PC-9 (cell line): Measurements from ENCODE around the gene GPR42. TPM values are rescaled to one million over a fixed set of nuclear protein-coding genes. Genes with fewer than 3 reads are reported as not detected.

ENCODE experiments used
- BruUV-seq: library from RNA; stranded (reverse); fragments of 400-500 nt; replicated peaks from 2 replicates; lab custom pipeline; 2021; lab: Mats Ljungman, UMichigan
- CTCF ChIA-PET: fragments of 300-600 bp; sonication (Branson Sonifier 250); formaldehyde crosslinking; loops from one replicate; lab custom pipeline; 2022; ENCODE audit warnings: antibody characterized with exemption; lab: Charles Lee
- POLR2A ChIA-PET: fragments of 300-600 bp; sonication (Branson Sonifier 250); formaldehyde crosslinking; loops from one replicate; lab custom pipeline; 2022; ENCODE audit warnings: antibody characterized with exemption; ENCODE audit not compliant: unreplicated experiment; lab: Charles Lee
- DNase-seq, 2 experiments: peaks; one replicate each; pipeline versions ENCODE4 v3.0.0 to v3.0.0-alpha.2; 2015 to 2022; ENCODE audit warnings: mixed read lengths in 1 of 2
- H2AFZ ChIP-seq: fragments of 200-600 bp; sonication (generic); 2 replicates; pipeline ENCODE4 v1.8.1; 2017; ENCODE audit warnings: antibody characterized with exemption
- H3F3A ChIP-seq: fragments of 200-600 bp; sonication (generic); 2 replicates; pipeline ENCODE4 v1.8.1; 2017; ENCODE audit warnings: antibody characterized with exemption, mild to moderate bottlenecking, low read depth; ENCODE audit not compliant: insufficient read depth
- H3K27ac ChIP-seq: fragments of 200-600 bp; sonication (generic); 2 replicates; pipeline ENCODE4 v1.6.1; 2016; ENCODE audit warnings: mixed run types
- H3K27me3 ChIP-seq: fragments of 200-600 bp; sonication (generic); 2 replicates; pipeline ENCODE4 v1.6.1; 2016; ENCODE audit warnings: low read depth, mixed run types; ENCODE audit not compliant: insufficient read depth
- H3K36me3 ChIP-seq: fragments of 200-600 bp; sonication (generic); 2 replicates; pipeline ENCODE4 v1.6.1; 2016; ENCODE audit warnings: low read depth, mixed run types
- H3K4me1 ChIP-seq: fragments of 200-600 bp; sonication (generic); replicated peaks from 2 replicates; pipeline ENCODE4 v1.6.1; 2016; ENCODE audit warnings: mixed run types; ENCODE audit not compliant: insufficient read depth
- H3K4me2 ChIP-seq: fragments of 200-600 bp; sonication (generic); 2 replicates; pipeline ENCODE4 v1.6.1; 2017; ENCODE audit warnings: mixed run types
- H3K4me3 ChIP-seq: fragments of 200-600 bp; sonication (generic); 2 replicates; pipeline ENCODE4 v1.6.1; 2016; ENCODE audit warnings: mixed run types
- H3K79me2 ChIP-seq: fragments of 200-600 bp; sonication (generic); 2 replicates; pipeline ENCODE4 v1.6.1; 2017; ENCODE audit warnings: low read depth, mixed run types
- H3K9me2 ChIP-seq: fragments of 200-600 bp; sonication (generic); 2 replicates; pipeline ENCODE4 v1.8.1; 2017; ENCODE audit warnings: mild to moderate bottlenecking; ENCODE audit not compliant: insufficient read depth
- H3K9me3 ChIP-seq: fragments of 200-600 bp; sonication (generic); 2 replicates; pipeline ENCODE4 v1.8.1; 2016; ENCODE audit warnings: low read depth; ENCODE audit not compliant: insufficient read depth
- H4K20me1 ChIP-seq: fragments of 200-600 bp; sonication (generic); 2 replicates; pipeline ENCODE4 v1.8.1; 2017; ENCODE audit not compliant: insufficient read depth
- EZH2 ChIP-seq: fragments of 200-600 bp; sonication (generic); IDR thresholded peaks from 2 replicates; pipeline ENCODE4 v1.8.0; 2017; ENCODE audit warnings: antibody characterized with exemption, low read depth
- intact Hi-C: fragments of 100-400 bp; cut with micrococcal nuclease; formaldehyde crosslinking; loops from one replicate; pipeline ENCODE4 v1.10.0; 2022; ENCODE audit not compliant: unreplicated experiment
- total RNA-seq: library from RNA; stranded (reverse); gene quantifications from 2 replicates; pipeline ENCODE4 v1.2.3, GENCODE V29; 2021
- TF ChIP-seq, protein P1 (sequence below): fragments of 200-600 bp; sonication (generic); conservative IDR thresholded peaks from 2 replicates; pipeline ENCODE4 v1.6.1; 2017; ENCODE audit warnings: mixed run types, antibody characterized with exemption, mild to moderate bottlenecking, moderate library complexity

Gene GPR42
- total RNA-seq, 1 experiment from 2014 or later: not detected

DNA sequence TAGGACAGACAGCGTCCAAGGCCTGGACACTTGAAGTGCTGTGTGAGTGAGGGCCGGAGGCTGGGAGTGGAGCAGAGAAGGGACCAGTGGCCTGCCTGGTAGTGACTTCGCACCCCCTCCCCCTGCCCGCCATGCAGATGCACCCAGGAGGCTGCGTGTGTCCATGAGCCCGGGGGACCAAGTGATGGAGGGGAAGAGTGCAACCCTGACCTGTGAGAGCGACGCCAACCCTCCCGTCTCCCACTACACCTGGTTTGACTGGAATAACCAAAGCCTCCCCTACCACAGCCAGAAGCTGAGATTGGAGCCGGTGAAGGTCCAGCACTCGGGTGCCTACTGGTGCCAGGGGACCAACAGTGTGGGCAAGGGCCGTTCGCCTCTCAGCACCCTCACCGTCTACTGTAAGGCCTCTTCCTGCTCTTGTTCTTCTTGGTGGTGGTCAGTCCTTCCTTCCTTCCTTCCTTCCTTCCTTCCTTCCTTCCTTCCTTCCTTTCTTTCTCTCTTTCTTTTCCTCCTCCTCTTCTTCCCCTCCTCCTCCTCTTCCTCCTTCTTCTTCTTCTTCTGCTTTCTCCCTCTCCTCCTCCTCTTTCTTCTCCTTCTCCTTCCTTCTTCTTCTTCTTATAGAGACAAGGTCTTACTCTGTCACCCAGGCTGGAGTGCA lies 29.2 kb upstream of the GPR42 start:
- no peak overlapping the region for H2AFZ ChIP-seq
- no peak for TF ChIP-seq EZH2
- TF ChIP-seq, protein P1, sequence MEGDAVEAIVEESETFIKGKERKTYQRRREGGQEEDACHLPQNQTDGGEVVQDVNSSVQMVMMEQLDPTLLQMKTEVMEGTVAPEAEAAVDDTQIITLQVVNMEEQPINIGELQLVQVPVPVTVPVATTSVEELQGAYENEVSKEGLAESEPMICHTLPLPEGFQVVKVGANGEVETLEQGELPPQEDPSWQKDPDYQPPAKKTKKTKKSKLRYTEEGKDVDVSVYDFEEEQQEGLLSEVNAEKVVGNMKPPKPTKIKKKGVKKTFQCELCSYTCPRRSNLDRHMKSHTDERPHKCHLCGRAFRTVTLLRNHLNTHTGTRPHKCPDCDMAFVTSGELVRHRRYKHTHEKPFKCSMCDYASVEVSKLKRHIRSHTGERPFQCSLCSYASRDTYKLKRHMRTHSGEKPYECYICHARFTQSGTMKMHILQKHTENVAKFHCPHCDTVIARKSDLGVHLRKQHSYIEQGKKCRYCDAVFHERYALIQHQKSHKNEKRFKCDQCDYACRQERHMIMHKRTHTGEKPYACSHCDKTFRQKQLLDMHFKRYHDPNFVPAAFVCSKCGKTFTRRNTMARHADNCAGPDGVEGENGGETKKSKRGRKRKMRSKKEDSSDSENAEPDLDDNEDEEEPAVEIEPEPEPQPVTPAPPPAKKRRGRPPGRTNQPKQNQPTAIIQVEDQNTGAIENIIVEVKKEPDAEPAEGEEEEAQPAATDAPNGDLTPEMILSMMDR: no peak
- CTCF ChIA-PET: no interaction called here

GRCh38 chr19:35342430-35342829 lies 28.4 kb upstream of the GPR42 start:
- no peak for TF ChIP-seq EZH2
- TF ChIP-seq, protein P1: no peak
- POLR2A ChIA-PET: interaction anchor here (0.6 kb wide), 1 partner anchor 1227 kb away, joined by 8 read pairs; no protein-coding TSS in a partner anchor
- Histone ChIP-seq H3K27ac (no peak overlapping the region), H3K9me2 (no peaks in the 10 kb centered on the region), H3K27me3 (no peaks in the 10 kb centered on the region), H3K79me2 (no peaks in the 10 kb centered on the region), H3K4me2 (no peak overlapping the region), H2AFZ (no peak overlapping the region), H3K36me3 (0 out of 2 replicates have a peak, but pooled peaks cover 4% of the 10 kb centered on the region), H3F3A (peaks cover 4% of the 10 kb centered on the region; the same call in 1 of the 2 replicates), H3K4me3 (no peak overlapping the region), H3K4me1 (no peaks in the 10 kb centered on the region), H4K20me1 (no peaks in the 10 kb centered on the region), H3K9me3 (no peaks in the 10 kb centered on the region)
- no peak for DNase-seq
- CTCF ChIA-PET: no interaction called here
- BruUV-seq: no TSS peak
- intact Hi-C loops: no loop called here

More for the DNA sequence above, 29.2 kb upstream of the GPR42 start:
- POLR2A ChIA-PET: no interaction called here
- Histone ChIP-seq H3K36me3 (0 out of 2 replicates have a peak, but pooled peaks cover 4% of the 10 kb centered on the region), H3K27ac (no peak overlapping the region), H3F3A (peaks cover 4% of the 10 kb centered on the region; the same call in 1 of the 2 replicates), H3K4me3 (no peak overlapping the region), H3K4me1 (no peaks in the 10 kb centered on the region), H3K79me2 (no peaks in the 10 kb centered on the region), H4K20me1 (peaks cover under 1% of the 10 kb centered on the region; the same call in 1 of the 2 replicates), H3K9me2 (no peaks in the 10 kb centered on the region), H3K9me3 (no peaks in the 10 kb centered on the region), H3K4me2 (no peak overlapping the region), H3K27me3 (no peaks in the 10 kb centered on the region)
- no peak for DNase-seq
- intact Hi-C loops: no loop called here
- no TSS peak for BruUV-seq

DNA sequence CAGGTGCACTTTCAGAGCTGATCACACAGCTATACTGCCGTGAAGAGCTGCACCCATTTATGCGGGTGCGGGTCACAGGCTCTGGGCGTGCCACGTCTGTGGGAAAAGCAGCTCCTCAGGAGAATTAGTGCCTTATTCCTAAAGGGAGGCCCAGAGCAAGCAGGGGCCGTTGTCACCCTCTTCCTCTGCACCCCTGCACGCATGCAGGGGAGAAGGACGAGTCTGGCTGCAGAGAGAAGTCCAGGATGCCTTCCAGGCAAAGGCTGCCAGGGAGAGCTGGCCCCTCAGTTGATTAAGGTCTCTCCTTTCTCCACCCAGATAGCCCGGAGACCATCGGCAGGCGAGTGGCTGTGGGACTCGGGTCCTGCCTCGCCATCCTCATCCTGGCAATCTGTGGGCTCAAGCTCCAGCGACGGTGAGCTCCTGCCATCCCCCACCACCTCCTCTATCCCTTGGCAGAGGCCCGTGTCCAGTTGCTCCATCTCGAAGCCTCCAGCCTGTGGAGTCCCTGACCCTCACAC lies 26.3 kb upstream of the GPR42 start:
- Histone ChIP-seq H3F3A (peaks cover 5% of the 10 kb centered on the region; the same call in 1 of the 2 replicates), H2AFZ (no peak overlapping the region), H3K9me3 (no peaks in the 10 kb centered on the region), H3K4me2 (no peak overlapping the region), H3K36me3 (0 out of 2 replicates have a peak, but pooled peaks cover 4% of the 10 kb centered on the region), H3K4me1 (no peaks in the 10 kb centered on the region), H4K20me1 (no peaks in the 10 kb centered on the region), H3K27me3 (no peaks in the 10 kb centered on the region), H3K9me2 (no peaks in the 10 kb centered on the region), H3K79me2 (no peaks in the 10 kb centered on the region), H3K27ac (no peak overlapping the region), H3K4me3 (no peak overlapping the region)
- CTCF ChIA-PET: no interaction called here
- no peak for DNase-seq
- no TSS peak for BruUV-seq
- intact Hi-C loops: no loop called here
- POLR2A ChIA-PET: no interaction called here
- no peak for TF ChIP-seq EZH2
- TF ChIP-seq, protein P1: no peak
